Endothelial cell of umbilical vein (primary cell): ENCODE data around the gene CCDC12.

ENCODE experiments used
- MAX ChIP-seq: IDR thresholded peaks from 2 replicates; pipeline ENCODE4 v1.6.1; 2011; ENCODE audit not compliant: insufficient read depth, insufficient read length
- POLR2A ChIP-seq: IDR thresholded peaks from 2 replicates; pipeline ENCODE4 v1.6.1; 2012; ENCODE audit warnings: low read depth, mild to moderate bottlenecking, control low read depth, low read length
- TF ChIP-seq, protein P1 (sequence below), 2 donors: IDR thresholded peaks; 1 replicate in 1 of 2; 2 replicates in 1 of 2; pipeline ENCODE4 v1.5.1; 2011; ENCODE audit warnings: low read length in 2 of 2, mild to moderate bottlenecking in 2 of 2, moderate library complexity in 2 of 2, control low read depth in 1 of 2, inconsistent platforms in 1 of 2, low read depth in 1 of 2; ENCODE audit not compliant: insufficient read depth in 1 of 2; ENCODE audit errors: extremely low read depth in 1 of 2

GRCh38 chr3:46966811-46967210, 9.7 kb downstream of the CCDC12 start:
- TF ChIP-seq, protein P1, sequence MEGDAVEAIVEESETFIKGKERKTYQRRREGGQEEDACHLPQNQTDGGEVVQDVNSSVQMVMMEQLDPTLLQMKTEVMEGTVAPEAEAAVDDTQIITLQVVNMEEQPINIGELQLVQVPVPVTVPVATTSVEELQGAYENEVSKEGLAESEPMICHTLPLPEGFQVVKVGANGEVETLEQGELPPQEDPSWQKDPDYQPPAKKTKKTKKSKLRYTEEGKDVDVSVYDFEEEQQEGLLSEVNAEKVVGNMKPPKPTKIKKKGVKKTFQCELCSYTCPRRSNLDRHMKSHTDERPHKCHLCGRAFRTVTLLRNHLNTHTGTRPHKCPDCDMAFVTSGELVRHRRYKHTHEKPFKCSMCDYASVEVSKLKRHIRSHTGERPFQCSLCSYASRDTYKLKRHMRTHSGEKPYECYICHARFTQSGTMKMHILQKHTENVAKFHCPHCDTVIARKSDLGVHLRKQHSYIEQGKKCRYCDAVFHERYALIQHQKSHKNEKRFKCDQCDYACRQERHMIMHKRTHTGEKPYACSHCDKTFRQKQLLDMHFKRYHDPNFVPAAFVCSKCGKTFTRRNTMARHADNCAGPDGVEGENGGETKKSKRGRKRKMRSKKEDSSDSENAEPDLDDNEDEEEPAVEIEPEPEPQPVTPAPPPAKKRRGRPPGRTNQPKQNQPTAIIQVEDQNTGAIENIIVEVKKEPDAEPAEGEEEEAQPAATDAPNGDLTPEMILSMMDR (IDR thresholded peaks at IDR 0.05; ENCODE audit: extremely low read depth in 1 of 2, insufficient read depth in 1 of 2, low read depth in 1 of 2, low read length in 2 of 2), result no peak
- TF ChIP-seq POLR2A (no peak), MAX (no peak)
